Prostate gland (tissue), 2 donors: ENCODE measurements around the gene FAHD1. TPM values are rescaled to one million over a fixed set of nuclear protein-coding genes. Genes with fewer than 3 reads are reported as not detected.

Source experiments
- DNase-seq: peaks from one replicate; pipeline ENCODE4 v3.0.0-alpha.2; 2019; ENCODE audit warnings: low spot score
- H3K27ac ChIP-seq, 2 donors: fragments of 200-600 bp; sonication (generic); 2 replicates each; pipeline ENCODE4 v1.5.1; 2017 to 2019
- H3K27me3 ChIP-seq: fragments of 200-600 bp; sonication (generic); replicated peaks from 2 replicates; pipeline ENCODE4 v1.5.1; 2019; ENCODE audit not compliant: insufficient read depth
- H3K36me3 ChIP-seq, 2 donors: fragments of 200-600 bp; sonication (generic); 1 replicate in 1 of 2; 2 replicates in 1 of 2; pipeline versions ENCODE4 v1.5.1 to v1.8.1; 2017 to 2019
- H3K4me1 ChIP-seq: fragments of 200-600 bp; sonication (generic); replicated peaks from 2 replicates; pipeline ENCODE4 v1.5.1; 2019
- H3K4me3 ChIP-seq, 2 donors: fragments of 200-600 bp; sonication (generic); 2 replicates each; pipeline ENCODE4 v1.5.1; 2017 to 2019
- H3K9me3 ChIP-seq: fragments of 200-600 bp; sonication (generic); 2 replicates; pipeline ENCODE4 v1.5.1; 2017
- CTCF ChIP-seq, 4 experiments: fragments of 200-600 bp in 2 of 4; fragments of 450-650 bp in 2 of 4; sonication (generic) in 2 of 4; IDR thresholded peaks; 1 replicate in 3 of 4; 2 replicates in 1 of 4; pipeline ENCODE4 v1.5.1; 2016 to 2019; ENCODE audit warnings: antibody characterized with exemption in 4 of 4, mild to moderate bottlenecking in 2 of 4, moderate library complexity in 2 of 4
- POLR2A ChIP-seq: fragments of 450-650 bp; IDR thresholded peaks from one replicate; pipeline ENCODE4 v1.6.1; 2016; ENCODE audit warnings: antibody characterized with exemption, mild to moderate bottlenecking
- POLR2AphosphoS5 ChIP-seq: sonication (generic); formaldehyde crosslinking; IDR thresholded peaks from one replicate; pipeline ENCODE4 v1.6.1; 2017; ENCODE audit warnings: antibody characterized with exemption
- WGBS: methylation state at CpG from one replicate; pipeline ENCODE4 v1.1.5; 2018; 5-methylcytosine and 5-hydroxymethylcytosine counted together
- intact Hi-C: fragments of 100-400 bp; cut with DNase I; formaldehyde crosslinking; loops from one replicate; pipeline ENCODE4 v1.14.2; 2022
- total RNA-seq, 2 donors: library from RNA; depleted of rRNA; stranded (reverse); fragments of >200 nt; gene quantifications; one replicate each; pipeline ENCODE4 v1.1.0, GENCODE V29; 2016

FAHD1 gene
- total RNA-seq, 2 donors from 2014 or later: 42.3 to 45.5 TPM

DNA sequence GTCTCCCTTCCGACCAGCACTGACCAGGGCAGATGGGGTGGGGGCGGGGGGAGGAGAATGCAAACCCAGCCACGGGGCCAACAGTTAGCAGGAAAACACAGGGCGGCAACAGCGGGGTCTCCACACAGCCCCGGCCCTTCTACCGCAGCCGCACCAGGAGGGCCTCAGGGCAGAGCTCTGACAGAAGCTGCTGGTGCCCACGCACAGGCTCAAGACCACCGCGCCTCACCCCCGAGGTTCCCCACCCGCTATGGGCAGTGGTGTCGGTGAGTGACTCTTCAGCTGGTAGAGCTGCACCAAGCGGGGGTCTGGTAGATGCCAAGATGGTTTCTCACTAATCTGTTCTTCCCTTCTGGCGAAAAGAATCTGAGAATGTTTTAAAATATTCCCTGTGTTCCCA, 16.5 kb upstream of the FAHD1 start:
- Histone ChIP-seq H3K9me3 (no peaks in the 10 kb centered on the region), H3K27me3 (no peaks in the 10 kb centered on the region), H3K4me3 (no peak overlapping the region), H3K27ac (no peak overlapping the region), H3K36me3 (no peaks in the 10 kb centered on the region), H3K4me1 (no peaks in the 10 kb centered on the region)
- intact Hi-C loops: no loop called here
- no peak for DNase-seq
- WGBS: 90% methylated on average over 16 of the region's 16 CpGs
- TF ChIP-seq POLR2A: no peak
- no peak for TF ChIP-seq CTCF (IDR thresholded peaks at IDR 0.05)
- no peak for TF ChIP-seq POLR2AphosphoS5

- Histone ChIP-seq H3K36me3 (peaks cover 0 to 11% of the 10 kb centered on the region in 2 donors), H3K27ac (no peak overlapping the region), H3K4me1 (no peaks in the 10 kb centered on the region), H3K9me3 (no peaks in the 10 kb centered on the region), H3K4me3 (no peak overlapping the region), H3K27me3 (no peaks in the 10 kb centered on the region)
- no peak for TF ChIP-seq POLR2A
- peak; percentile 80 for TF ChIP-seq POLR2AphosphoS5
- TF ChIP-seq CTCF (IDR thresholded peaks at IDR 0.05): peak in 3 of 4 experiments; percentile 61 to 84 (median 84)
- intact Hi-C loops: no loop called here
- WGBS: 8% methylated on average over 16 of the region's 17 CpGs
- DNase-seq: peak; percentile 84
Measured at GRCh38 chr16:1812732-1813163, 14.3 kb upstream of the FAHD1 start.

DNA sequence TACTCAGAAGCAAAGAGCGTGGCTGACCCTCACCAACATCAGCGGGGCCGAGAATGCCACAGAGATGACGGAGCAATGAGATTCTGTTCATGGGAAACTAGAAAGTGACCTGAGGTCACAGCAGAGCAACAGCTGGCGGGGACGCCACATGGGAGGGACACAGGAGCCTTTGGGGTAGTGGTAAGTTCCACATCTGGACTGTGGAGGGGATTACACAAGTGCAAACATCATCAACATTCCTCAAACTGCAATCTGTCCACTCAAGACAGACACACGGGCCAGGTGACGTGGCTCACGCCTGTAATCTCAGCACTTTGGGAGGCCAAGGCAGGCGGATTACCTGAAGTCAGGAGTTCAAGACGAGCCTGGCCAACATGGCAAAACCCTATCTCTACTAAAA, 11.5 kb upstream of the FAHD1 start:
- peaks cover 3 to 11% of the 10 kb centered on the region in 2 donors for H3K36me3 ChIP-seq

DNA sequence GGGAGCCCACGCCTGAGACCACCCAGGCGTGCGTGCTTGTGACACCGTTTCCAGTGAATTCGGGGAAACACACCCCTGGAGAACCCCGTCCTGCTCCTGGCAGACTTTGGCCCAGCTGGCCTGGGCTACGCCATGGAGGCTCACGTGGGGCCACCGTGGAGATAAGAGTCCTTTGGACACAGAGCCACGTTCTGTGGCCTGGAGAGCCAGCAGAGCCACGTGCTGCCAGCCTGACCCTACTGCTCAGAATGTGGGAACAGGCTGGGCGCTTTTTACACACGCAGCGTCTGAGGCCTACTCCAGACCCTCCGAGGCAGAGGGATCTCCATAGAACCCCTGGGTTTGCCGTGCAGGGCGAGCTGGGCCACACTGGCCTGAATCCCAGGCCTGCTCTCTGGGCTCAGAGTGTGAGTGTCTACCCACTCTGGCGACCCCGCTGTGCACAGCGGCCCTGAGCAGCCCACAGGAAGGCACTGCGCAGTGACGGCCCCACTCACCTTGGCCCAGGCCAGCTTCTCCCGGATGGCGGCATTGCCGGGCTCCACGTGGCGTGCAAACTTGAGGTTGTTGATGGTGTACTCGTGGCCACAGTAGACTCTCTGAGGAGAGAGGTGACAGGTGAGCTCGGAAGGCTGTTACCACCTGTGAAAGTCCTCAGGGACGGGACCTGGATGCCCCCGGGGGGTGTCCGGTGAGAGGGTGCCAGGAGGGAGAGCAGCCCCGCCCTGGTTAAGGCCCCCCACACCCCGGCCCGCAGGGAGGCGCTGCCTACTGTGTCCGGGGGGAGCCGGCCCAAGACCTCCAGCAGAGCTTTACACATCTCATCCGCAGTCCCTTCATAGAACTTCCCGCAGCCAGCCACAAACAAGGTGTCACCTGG, 10.4 kb upstream of the FAHD1 start:
- H3K36me3 ChIP-seq: peaks cover 3 to 15% of the 10 kb centered on the region in 2 donors
- WGBS: 95% methylated on average over 40 of the region's 40 CpGs
- H3K4me3 ChIP-seq: no peak overlapping the region
- H3K4me1 ChIP-seq: no peaks in the 10 kb centered on the region
- no peak overlapping the region for H3K27ac ChIP-seq
- no peak for DNase-seq
- TF ChIP-seq POLR2A (no peak), POLR2AphosphoS5 (no peak), CTCF (IDR thresholded peaks at IDR 0.05) (no peak)
- no peaks in the 10 kb centered on the region for H3K27me3 ChIP-seq
- no peaks in the 10 kb centered on the region for H3K9me3 ChIP-seq
- intact Hi-C loops: no loop called here

More for the DNA sequence above, 11.5 kb upstream of the FAHD1 start:
- Histone ChIP-seq H3K27me3 (no peaks in the 10 kb centered on the region), H3K27ac (no peak overlapping the region), H3K4me1 (no peaks in the 10 kb centered on the region), H3K9me3 (no peaks in the 10 kb centered on the region), H3K4me3 (no peak overlapping the region)
- DNase-seq: no peak
- WGBS: 86% methylated on average over 11 of the region's 11 CpGs
- intact Hi-C loops: no loop called here
- no peak for TF ChIP-seq CTCF (IDR thresholded peaks at IDR 0.05)
- TF ChIP-seq POLR2AphosphoS5: no peak
- no peak for TF ChIP-seq POLR2A

DNA sequence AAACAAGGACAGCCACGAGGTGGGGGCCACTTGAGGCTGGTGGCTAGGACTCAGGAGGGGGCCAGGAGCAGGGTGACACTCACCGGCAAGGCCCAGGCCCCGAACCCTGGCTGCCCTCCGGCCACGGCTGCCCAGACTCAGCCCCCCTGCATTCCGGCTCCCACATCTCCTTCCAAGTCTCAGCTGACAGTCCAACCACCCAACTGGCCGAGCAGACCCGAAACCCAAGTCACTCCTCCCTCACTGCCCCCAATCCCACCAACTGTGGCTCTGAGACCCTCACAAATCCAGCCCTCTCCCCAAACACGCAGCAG, 9.8 kb upstream of the FAHD1 start:
- intact Hi-C loops: no loop called here
- Histone ChIP-seq H3K27ac (no peak overlapping the region), H3K36me3 (peaks cover 3 to 16% of the 10 kb centered on the region in 2 donors), H3K4me1 (no peaks in the 10 kb centered on the region), H3K9me3 (no peaks in the 10 kb centered on the region), H3K27me3 (no peaks in the 10 kb centered on the region), H3K4me3 (no peak overlapping the region)
- TF ChIP-seq POLR2A (no peak), CTCF (IDR thresholded peaks at IDR 0.05) (no peak), POLR2AphosphoS5 (no peak)
- DNase-seq: no peak
- 92% methylated on average over 9 of the region's 9 CpGs for WGBS
